Ovary (tissue), 3 donors: ENCODE data around the gene TRPM5.

Source experiments
- CTCF ChIP-seq, 3 donors: fragments of 450-650 bp in 2 of 3; fragments of 200-600 bp in 1 of 3; IDR thresholded peaks; one replicate each; pipeline versions ENCODE4 v1.5.1 to v1.8.0; 2016 to 2022; ENCODE audit warnings: antibody characterized with exemption in 3 of 3, mild to moderate bottlenecking in 1 of 3
- POLR2A ChIP-seq: fragments of 450-650 bp; IDR thresholded peaks from one replicate; pipeline ENCODE4 v1.6.1; 2017; ENCODE audit warnings: antibody characterized with exemption, mild to moderate bottlenecking, moderate library complexity
- donor health status: DM: no; HTN: no; CAD: no.

GRCh38 chr11:2465202-2466068 is 21.1 kb upstream of the TRPM5 start:
- TF ChIP-seq CTCF (IDR thresholded peaks at IDR 0.05) (no peak), POLR2A (no peak)
